ENCODE measurements around the gene SLC35G3.
"Not testable (repeated sequence)": the region's sequence is repeated elsewhere in the genome, so short reads cannot be mapped to it uniquely, and the experiment has no call there.

SLC35G3 gene

GRCh38 chr17:35210741-35211140 is 16.5 kb upstream of the SLC35G3 start:
- no peak for DNase-seq (ENCODE audit: low read depth)

GRCh38 chr17:35202582-35202981 is 8.4 kb upstream of the SLC35G3 start:
- DNase-seq (ENCODE audit: low read depth), result not testable (repeated sequence)

- not testable (repeated sequence) for DNase-seq (ENCODE audit: low read depth)
Observed at GRCh38 chr17:35195062-35195461, 869 bp upstream of the SLC35G3 start.

- no peak for DNase-seq (ENCODE audit: low read depth)
Observed at GRCh38 chr17:35192708-35193107, 1.5 kb downstream of the SLC35G3 start.

- DNase-seq (ENCODE audit: low read depth), result no peak
Observed at GRCh38 chr17:35191001-35191695, 3.0 kb downstream of the SLC35G3 start.

GRCh38 chr17:35189291-35189690 is 4.9 kb downstream of the SLC35G3 start:
- no peak for DNase-seq (ENCODE audit: low read depth)

- no peak for DNase-seq (ENCODE audit: low read depth)
Observed at GRCh38 chr17:35188111-35188510, 6.1 kb downstream of the SLC35G3 start.

GRCh38 chr17:35187481-35187880 is 6.7 kb downstream of the SLC35G3 start:
- DNase-seq (ENCODE audit: low read depth), result no peak

GRCh38 chr17:35185849-35186248 is 8.3 kb downstream of the SLC35G3 start:
- DNase-seq (ENCODE audit: low read depth), result no peak

- DNase-seq (ENCODE audit: low read depth), result no peak
Observed at GRCh38 chr17:35184274-35184673, 9.9 kb downstream of the SLC35G3 start.

- no peak for DNase-seq (ENCODE audit: low read depth)
Observed at GRCh38 chr17:35183332-35183731, 10.9 kb downstream of the SLC35G3 start.

GRCh38 chr17:35179379-35179778 is 14.8 kb downstream of the SLC35G3 start:
- not testable (repeated sequence) for DNase-seq (ENCODE audit: low read depth)

- no peak for DNase-seq (ENCODE audit: low read depth)
Observed at GRCh38 chr17:35176897-35177296, 17.3 kb downstream of the SLC35G3 start.

- DNase-seq (ENCODE audit: low read depth), result no peak
Observed at GRCh38 chr17:35175638-35176415, 18.4 kb downstream of the SLC35G3 start.

- DNase-seq (ENCODE audit: low read depth), result no peak
Observed at GRCh38 chr17:35174835-35175334, 19.3 kb downstream of the SLC35G3 start.

GRCh38 chr17:35172321-35172720 is 21.9 kb downstream of the SLC35G3 start:
- DNase-seq (ENCODE audit: low read depth), result not testable (repeated sequence)

- no peak for DNase-seq (ENCODE audit: low read depth)
Observed at GRCh38 chr17:35171834-35172233, 22.4 kb downstream of the SLC35G3 start.

GRCh38 chr17:35170968-35171771 is 23.0 kb downstream of the SLC35G3 start:
- no peak for DNase-seq (ENCODE audit: low read depth)

GRCh38 chr17:35169835-35170363 is 24.3 kb downstream of the SLC35G3 start:
- DNase-seq (ENCODE audit: low read depth), result no peak

GRCh38 chr17:35167666-35168065 is 26.5 kb downstream of the SLC35G3 start:
- DNase-seq (ENCODE audit: low read depth), result no peak

- no peak for DNase-seq (ENCODE audit: low read depth)
Observed at GRCh38 chr17:35167046-35167445, 27.1 kb downstream of the SLC35G3 start.

GRCh38 chr17:35166526-35166925 is 27.7 kb downstream of the SLC35G3 start:
- no peak for DNase-seq (ENCODE audit: low read depth)

Measured in activated T-cell treated with anti-CD3 and anti-CD28 coated beads for 1 hour (primary cell).